Mesodermal cell (in vitro differentiated cells): ENCODE measurements around the gene STAG2.

ENCODE experiments used
- H3K27ac ChIP-seq: 2 replicates; pipeline ENCODE4 v1.7.0; 2013; ENCODE audit warnings: mild to moderate bottlenecking, low read depth, low read length, moderate library complexity; ENCODE audit not compliant: severe bottlenecking
- H3K36me3 ChIP-seq: 2 replicates; pipeline ENCODE4 v1.7.1; 2013; ENCODE audit warnings: mild to moderate bottlenecking, low read length, moderate library complexity; ENCODE audit not compliant: control insufficient read depth, insufficient read depth
- H3K4me1 ChIP-seq: one replicate; pipeline ENCODE4 v1.7.1; 2013; ENCODE audit warnings: mild to moderate bottlenecking, low read length; ENCODE audit not compliant: insufficient read depth, control insufficient read depth, poor library complexity, severe bottlenecking
- H3K4me3 ChIP-seq: 2 replicates; pipeline ENCODE4 v1.7.0; 2013; ENCODE audit warnings: low read length, control low read depth, mild to moderate bottlenecking; ENCODE audit not compliant: insufficient read depth, poor library complexity, severe bottlenecking; ENCODE audit errors: extremely low read depth
- H3K9me3 ChIP-seq: 2 replicates; pipeline ENCODE4 v1.7.1; 2013; ENCODE audit warnings: mild to moderate bottlenecking, low read length, moderate library complexity; ENCODE audit not compliant: control insufficient read depth
- WGBS, 2 experiments: methylation state at CpG; one replicate each; pipeline ENCODE4 v1.1.5; 2013; ENCODE audit warnings: missing lambda C conversion rate in 2 of 2; ENCODE audit not compliant: insufficient coverage in 2 of 2; 5-methylcytosine and 5-hydroxymethylcytosine counted together

The STAG2 gene

DNA sequence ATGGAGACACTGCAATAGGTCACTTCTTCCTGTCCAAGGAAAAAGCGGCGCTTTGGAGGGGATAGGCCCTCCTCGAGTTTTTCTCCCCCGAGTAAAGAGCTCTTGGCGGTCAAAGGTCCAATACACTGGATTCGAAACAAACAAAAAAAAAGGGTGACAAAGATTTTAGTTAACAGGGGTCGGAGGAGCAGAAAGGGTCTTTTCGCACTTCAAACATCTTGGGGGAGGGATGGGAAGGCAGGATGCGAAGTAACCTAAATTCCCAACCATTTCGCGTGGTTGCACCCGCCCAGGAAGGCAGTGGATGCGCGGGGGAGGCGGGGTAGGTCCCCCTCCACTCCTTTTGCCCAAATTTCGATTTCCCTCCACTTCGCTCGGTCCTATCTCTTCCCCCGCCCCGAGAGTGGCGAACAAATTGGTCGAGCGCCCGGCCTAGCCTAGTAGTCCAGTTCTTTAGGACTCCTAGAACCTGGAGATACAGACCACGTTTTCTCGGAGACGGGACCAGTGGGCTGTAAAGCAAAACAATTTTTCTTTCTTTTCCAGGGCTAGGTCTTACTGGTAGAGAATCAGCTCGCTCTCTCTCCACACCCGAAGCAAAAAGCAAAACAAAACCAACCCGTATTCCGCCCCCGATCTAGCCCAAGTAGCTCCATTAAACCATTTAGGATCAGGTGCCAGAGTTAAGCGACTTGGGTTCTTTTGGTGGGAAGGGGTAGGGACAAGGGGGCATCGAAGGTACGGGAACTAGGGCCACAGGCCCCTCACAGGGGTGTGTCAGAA, 2.0 kb upstream of the STAG2 start:
- peak overlapping the region; percentile 90 for H3K27ac ChIP-seq
- no peaks in the 10 kb centered on the region for H3K9me3 ChIP-seq
- H3K4me1 ChIP-seq, result no peaks in the 10 kb centered on the region
- no peaks in the 10 kb centered on the region for H3K36me3 ChIP-seq
- WGBS, 2 experiments, result 0 to 4% methylated on average over 7 to 11 of the region's 35 CpGs
- peak overlapping the region; percentile 64 for H3K4me3 ChIP-seq

GRCh38 chrX:123960956-123961267, 594 bp upstream of the STAG2 start:
- WGBS, 2 experiments, result no CpG with 5 or more reads among the region's 13 CpGs
- Histone ChIP-seq H3K27ac (peak overlapping the region; percentile 99), H3K36me3 (peaks cover 3% of the 10 kb centered on the region), H3K4me1 (no peaks in the 10 kb centered on the region), H3K4me3 (peak overlapping the region; percentile 64), H3K9me3 (no peaks in the 10 kb centered on the region)

DNA sequence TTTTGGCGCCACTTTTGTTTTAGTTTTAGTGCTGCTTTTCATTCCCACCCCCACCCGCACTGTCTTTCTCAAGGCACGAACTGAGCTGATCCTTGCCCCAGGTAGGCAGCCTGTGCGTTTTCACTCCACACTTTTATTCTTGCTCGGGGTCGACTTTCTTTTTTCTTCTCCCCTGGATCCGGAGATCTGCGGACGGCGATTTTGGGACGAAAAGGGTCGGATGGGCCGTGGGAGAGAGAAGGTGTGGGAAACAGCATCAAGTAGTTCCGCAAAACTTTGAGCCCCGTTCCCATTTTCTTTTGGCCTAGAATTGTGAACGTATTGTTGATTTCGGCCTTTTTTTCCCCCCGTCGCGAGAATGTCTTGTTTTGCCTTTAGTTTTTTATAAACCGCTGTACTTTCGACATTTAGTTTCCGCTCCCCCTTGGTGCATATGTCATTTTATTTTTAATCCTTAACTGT, 531 bp downstream of the STAG2 start:
- Histone ChIP-seq H3K4me3 (peak overlapping the region; percentile 64), H3K9me3 (no peaks in the 10 kb centered on the region), H3K27ac (peak overlapping the region; percentile 99), H3K4me1 (no peaks in the 10 kb centered on the region), H3K36me3 (peaks cover 3% of the 10 kb centered on the region)
- WGBS, 2 experiments, result 0% methylated on average over 5 to 9 of the region's 23 CpGs

DNA sequence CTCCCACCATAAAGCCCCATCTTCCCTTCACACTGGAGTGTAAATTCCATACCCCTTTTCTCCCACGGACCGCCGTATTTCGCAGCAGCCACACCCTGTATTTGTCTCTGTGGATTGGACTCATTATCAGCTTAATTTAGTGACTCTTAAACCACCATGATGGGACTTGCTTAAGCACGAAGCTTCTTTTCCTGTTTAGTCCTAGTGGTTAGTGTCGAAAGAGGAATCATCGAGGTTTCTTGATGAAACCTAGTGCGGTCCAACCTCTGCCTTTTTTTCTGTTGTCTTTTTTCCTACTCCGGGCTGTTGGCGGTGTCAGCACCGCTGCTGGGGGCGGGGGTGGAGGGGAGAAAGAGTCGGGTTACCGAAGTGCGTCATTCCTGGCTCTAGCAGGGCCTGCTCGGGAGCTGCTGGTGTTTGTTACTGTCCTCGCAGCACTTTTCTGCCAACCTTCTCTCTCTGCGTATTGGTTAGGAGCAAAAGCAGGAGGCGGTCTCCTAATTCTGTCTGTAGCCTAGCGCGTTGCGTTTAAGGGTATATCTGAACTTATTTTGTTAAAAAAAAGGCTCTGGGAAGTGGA, 1.4 kb downstream of the STAG2 start:
- WGBS, 2 experiments, result 0% methylated on average over 2 to 4 of the region's 22 CpGs
- H3K36me3 ChIP-seq, result peaks cover 3% of the 10 kb centered on the region
- H3K4me3 ChIP-seq, result peak overlapping the region; percentile 64
- peak overlapping the region; percentile 99 for H3K27ac ChIP-seq
- no peaks in the 10 kb centered on the region for H3K9me3 ChIP-seq
- no peaks in the 10 kb centered on the region for H3K4me1 ChIP-seq

GRCh38 chrX:123964156-123964834, 2.8 kb downstream of the STAG2 start:
- H3K4me1 ChIP-seq, result no peaks in the 10 kb centered on the region
- peaks cover 3% of the 10 kb centered on the region for H3K36me3 ChIP-seq
- WGBS, 2 experiments, result no CpG with 5 or more reads among the region's 2 CpGs
- H3K27ac ChIP-seq, result no peak overlapping the region
- no peaks in the 10 kb centered on the region for H3K9me3 ChIP-seq
- H3K4me3 ChIP-seq, result peak overlapping the region; percentile 64

GRCh38 chrX:123965712-123966111, 4.2 kb downstream of the STAG2 start:
- 100% methylated on average over 1 of the region's 6 CpGs for WGBS, 2 experiments
- no peak overlapping the region for H3K4me3 ChIP-seq
- H3K27ac ChIP-seq, result no peak overlapping the region
- H3K4me1 ChIP-seq, result no peaks in the 10 kb centered on the region
- peaks cover 3% of the 10 kb centered on the region for H3K36me3 ChIP-seq
- H3K9me3 ChIP-seq, result no peaks in the 10 kb centered on the region

DNA sequence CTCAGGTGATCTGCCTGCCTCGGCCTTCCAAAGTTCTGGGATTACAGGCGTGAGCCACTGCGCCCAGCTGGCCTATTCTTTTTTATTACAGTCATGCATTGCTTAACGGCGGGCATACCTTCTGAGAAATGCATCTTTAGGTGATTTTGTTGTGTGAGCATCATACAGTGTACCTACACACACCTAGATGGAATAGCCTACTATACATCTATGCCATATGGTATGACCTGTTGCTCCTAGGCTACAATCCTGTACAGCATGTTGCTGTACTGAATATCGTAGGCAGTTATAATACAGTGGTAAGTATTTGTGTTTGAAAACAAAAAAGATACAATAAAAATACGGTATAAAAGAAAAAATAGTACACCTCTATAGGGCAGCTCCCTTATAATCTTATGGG, 6.0 kb downstream of the STAG2 start:
- Histone ChIP-seq H3K4me1 (no peaks in the 10 kb centered on the region), H3K36me3 (peaks cover 3% of the 10 kb centered on the region), H3K9me3 (no peaks in the 10 kb centered on the region), H3K27ac (no peak overlapping the region), H3K4me3 (no peak overlapping the region)
- WGBS, 2 experiments, result 88 to 100% methylated on average over 2 to 3 of the region's 7 CpGs

DNA sequence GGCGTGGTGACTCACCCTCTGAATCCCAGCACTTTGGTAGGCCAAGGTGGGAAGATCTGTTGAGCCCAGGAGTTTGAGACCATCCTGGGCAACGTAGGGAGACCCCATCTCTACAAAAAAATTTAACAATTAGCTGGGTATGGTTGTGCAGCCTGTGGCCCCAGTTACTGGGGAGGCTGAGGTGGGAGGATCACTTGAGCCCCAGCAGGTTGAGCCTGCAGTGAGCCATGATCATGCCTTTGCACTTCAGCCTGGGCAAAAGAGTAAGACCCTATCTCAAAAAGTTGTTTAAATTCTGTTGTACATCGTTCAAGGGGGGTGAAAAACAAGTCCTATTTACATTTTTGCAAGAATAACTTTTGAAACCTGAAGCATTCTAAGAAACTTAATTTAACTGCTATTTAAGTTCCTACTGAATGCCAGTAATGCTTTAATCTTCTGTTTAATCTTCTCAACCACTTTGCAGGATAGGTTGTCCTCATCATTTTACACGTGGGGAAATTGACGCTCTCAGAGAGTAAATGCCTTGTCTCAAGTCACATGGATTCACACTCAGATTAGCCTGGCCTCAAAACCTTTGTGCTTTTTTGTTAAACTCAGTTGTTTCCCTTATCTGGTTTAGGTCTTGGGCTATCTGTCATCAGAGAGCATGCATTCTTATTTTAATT, 7.0 kb downstream of the STAG2 start:
- no peaks in the 10 kb centered on the region for H3K9me3 ChIP-seq
- H3K36me3 ChIP-seq, result peaks cover 3% of the 10 kb centered on the region
- H3K27ac ChIP-seq, result no peak overlapping the region
- WGBS, 2 experiments, result 33 to 100% methylated on average over 1 of the region's 5 CpGs
- no peak overlapping the region for H3K4me3 ChIP-seq
- no peaks in the 10 kb centered on the region for H3K4me1 ChIP-seq

DNA sequence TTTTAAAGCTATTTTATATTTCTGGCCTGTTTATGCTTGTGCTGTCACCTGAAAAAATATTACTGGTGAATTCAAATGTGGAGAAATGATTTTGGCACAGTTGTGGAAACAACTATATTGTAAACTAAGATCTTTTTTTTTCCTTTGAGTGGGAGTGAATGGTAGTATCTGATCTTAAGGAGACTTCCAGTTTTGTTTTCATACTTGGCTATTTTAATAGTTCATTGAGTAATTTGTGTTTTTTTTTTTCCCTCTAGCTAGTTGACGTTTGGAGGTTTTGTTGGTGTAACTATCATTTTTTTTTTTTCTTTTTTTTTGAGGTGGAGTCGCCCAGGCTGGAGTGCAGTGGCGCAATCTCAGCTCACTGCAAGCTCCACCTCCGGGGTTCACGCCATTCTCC, 10.5 kb downstream of the STAG2 start:
- Histone ChIP-seq H3K9me3 (no peaks in the 10 kb centered on the region), H3K27ac (no peak overlapping the region), H3K4me1 (no peaks in the 10 kb centered on the region), H3K4me3 (no peak overlapping the region), H3K36me3 (no peaks in the 10 kb centered on the region)
- WGBS, 2 experiments, result no CpG with 5 or more reads among the region's 5 CpGs

DNA sequence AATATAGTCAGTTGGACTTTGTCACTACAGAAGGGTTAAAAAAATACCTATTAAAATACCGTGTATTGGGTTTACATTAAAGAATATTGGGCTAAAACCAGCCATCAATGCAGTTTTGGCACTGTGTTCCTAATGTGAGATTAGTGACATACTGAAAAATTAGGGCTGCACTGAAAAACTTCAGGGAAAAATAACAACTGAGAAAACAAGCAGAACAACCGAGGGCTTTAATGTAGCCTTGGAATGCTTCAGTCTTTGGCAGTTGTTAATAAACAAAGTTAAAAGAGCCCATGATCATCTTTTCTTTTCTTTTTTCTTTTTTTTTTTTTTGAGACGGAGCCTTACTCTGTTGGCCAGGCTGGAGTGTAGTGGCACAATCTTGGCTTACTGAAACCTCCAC, 12.4 kb downstream of the STAG2 start:
- Histone ChIP-seq H3K36me3 (no peaks in the 10 kb centered on the region), H3K27ac (no peak overlapping the region), H3K9me3 (no peaks in the 10 kb centered on the region), H3K4me1 (no peaks in the 10 kb centered on the region), H3K4me3 (no peak overlapping the region)
- WGBS, 2 experiments, result no CpG with 5 or more reads among the region's 3 CpGs
